GM19452 (cell line): ENCODE measurements around the gene GPR137.
"Not testable (repeated sequence)": the region's sequence is repeated elsewhere in the genome, so short reads cannot be mapped to it uniquely, and the experiment has no call there.

ENCODE experiments used
- ATAC-seq: cut with Tn5 transposase; IDR thresholded peaks from one replicate; pipeline ENCODE4 v1.9.1; 2021; ENCODE audit not compliant: unreplicated experiment

The GPR137 gene

DNA sequence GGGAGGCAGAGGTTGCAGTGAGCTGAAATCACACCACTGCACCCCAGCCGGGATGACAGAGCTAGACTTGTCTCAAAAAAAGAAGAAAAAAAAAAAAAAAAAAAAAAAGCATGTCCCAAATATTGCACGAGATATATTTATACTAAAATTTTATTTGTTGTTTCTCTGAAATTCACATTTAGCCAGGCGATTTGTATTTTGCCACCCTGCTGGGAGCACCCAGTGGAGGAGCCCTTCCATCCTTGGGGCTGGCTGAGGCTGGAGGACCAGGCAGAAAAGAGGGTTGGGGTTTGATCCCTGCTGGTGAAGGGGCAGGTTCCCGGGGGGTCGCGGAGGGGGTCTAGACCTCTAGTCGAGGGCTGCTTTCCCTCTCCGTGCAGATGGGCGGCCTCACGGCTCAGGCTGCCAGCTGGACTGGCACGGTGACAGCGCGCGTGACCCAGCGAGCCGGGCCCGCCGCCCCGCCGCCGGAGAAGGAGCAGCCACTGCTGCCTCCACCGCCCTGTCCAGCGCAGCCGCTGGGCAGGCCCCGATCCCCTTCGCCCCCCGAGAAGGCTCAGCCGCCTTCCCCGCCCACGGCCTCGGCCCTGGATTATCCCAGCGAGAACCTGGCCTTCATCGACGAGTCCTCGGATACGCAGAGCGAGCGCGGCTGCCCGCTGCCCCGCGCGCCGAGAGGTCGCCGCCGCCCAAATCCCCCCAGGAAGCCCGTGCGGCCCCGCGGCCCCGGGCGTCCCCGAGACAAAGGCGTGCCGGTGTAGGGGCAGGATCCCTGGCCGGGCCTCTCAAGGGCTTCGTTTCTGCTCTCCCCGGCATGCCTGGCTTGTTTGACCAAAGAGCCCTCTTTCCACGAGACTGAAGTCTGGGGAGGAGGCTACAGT is 13.6 kb downstream of the GPR137 start:
- no peak for ATAC-seq

DNA sequence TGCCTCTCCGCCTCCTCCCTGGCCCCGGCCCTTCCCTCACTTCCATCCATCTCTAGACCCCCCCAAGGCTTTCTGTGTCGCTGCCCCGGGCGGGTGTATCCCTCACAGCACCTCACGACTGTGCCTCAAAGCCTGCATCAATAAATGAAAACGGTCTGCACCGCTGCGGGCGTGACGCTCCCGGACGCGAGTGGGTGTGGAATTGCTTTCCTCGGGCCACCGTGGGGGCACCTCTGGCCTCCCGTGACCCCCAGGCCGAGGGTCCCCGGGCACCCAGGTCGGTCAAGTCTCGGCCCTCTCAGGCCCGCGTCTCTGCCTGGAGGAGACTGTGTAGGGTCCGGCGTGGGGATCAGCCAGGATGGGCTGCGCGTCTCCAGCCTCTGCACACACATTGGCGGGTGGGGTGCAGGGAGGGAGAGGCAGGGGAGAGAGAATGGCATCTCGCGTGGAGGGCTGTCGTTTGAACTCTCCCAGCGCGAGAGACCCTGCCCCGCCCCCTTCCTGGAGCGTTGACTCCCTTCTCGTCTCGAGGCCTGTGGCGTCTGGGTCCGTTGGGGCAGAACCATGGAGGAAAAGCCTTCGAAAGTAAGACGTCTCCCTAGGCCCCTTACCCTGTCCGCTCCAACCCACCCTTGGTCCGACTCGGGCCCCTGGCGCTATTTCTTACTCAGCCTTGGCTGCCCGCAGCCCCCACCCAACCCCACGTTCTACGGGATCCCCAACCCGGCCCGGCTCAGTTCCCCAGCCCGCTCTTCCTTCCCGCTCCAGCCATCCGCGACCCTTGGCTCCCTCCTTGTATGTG is 14.4 kb downstream of the GPR137 start, which contains the start of gene CATSPERZ:
Gene CATSPERZ (plus strand): TSS at position 512 of the 802 bp plus-strand sequence. CDS start 53 bp downstream, at position 565.
- ATAC-seq, result no peak

DNA sequence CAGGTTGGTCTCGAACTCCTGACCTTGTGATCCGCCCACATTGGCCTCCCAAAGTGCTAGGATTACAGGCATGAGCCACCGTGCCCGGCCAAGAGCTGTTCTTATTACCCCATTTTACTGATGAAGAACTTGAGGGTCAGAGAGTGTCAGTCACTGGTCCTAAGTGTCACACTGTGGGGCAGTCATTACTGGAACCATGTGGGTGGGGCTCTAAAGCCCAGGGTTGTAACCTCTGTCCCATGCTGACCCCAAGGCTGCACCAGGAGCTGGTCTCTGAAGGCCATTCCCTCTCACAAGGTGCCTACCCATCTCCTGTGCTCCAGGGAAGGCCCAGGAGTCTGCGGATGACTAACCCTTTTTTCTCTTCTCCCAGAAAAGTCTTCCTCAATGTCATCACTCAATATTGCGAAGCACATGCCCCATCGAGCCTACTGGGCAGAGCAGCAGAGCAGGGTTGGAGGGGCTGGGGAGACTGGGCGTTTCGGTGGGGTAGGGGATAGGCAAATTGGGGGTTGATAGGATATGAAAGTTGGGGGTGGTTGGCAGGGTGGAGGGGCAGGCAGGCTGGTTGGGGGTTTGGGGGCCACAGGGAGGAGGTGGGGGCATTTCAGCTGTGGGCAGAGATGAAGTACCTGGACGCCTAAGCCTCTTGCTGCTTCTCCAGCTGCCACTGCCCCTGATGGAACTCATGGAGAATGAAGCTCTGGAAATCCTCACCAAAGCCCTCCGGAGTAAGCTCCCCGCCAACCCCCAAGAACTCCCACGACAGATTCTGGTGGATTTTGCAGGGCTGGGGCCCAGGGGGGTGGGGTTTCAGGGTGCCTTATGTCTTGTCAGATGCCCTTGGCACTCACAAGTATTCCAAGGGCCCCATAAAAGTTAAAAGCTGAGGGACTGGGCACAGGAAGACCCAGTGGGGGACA is 17.7 kb downstream of the GPR137 start:
- no peak for ATAC-seq

DNA sequence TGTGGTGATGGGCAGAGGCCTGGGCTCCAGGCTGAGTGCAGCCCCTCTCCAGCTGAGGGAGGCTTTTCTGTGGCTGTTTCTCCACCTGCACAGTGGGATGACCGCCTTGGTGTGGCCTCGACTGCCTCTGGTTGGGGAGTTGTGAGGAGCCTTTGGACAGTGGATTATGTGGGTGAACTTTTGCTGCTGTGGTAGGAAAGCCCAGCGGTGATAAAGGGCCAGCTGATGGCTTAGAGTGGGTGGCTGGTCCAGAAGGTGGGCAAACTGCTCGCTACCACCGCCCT is 18.3 kb downstream of the GPR137 start:
- ATAC-seq, result no peak

DNA sequence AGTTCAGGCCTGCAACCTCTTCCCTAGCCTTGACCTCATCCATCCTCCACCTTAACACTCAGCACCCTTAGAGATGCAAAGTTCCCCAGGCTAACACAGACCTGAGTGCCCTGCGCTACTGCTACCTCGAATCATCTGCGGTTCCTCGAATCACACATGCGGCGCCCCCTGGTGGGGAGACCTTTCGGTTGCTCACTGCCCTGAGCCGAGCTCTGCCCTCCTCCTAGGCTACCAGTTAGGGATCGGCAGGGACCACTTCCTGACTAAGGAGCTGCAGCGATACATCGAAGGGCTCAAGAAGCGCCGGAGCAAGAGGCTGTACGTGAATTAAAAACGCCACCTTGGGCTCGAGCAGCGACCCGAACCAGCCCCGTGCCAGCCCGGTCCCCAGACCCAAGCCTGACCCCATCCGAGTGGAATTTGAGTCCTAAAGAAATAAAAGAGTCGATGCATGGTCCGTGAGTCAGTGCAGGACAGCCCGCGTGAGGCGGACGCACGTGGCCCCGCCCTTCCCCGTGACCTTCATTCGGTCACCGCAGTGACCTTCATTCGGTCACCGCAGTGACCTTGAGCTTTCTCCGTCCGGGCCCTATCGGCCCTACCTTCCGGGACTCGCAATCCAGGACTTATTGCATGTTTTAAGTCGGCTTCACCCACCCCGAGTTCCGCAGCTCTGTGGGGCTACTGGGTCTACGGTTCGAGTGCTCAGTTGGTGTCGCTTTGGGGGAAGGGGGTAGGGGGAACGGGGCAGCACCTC is 18.8 kb downstream of the GPR137 start:
- ATAC-seq, result peak; percentile 33

DNA sequence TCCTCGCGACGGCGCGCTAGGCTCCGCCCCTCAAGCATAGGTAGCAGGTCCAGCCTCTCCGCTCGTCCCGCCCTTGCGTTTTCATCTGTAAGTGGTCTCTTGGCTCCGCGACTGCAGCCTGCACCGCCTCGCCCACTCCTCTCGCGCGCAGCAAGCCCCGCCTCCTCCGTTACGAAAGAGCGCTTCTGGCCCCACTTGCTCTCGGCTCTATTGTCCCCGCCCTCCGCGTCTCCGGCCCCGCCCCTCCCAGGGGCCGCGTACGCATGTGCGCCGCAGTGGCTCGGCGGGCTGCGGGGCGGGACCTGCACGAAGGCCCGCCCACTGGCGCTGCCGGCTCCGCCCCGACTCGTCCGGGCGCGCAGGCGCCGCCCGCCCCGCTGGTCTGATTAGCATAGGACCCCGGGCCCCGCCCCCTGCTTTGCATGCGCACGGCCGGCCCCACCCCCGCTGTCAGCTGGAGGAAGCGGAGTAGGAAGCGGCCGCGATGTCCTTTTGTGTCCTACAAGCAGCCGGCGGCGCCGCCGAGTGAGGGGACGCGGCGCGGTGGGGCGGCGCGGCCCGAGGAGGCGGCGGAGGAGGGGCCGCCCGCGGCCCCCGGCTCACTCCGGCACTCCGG is 19.5 kb downstream of the GPR137 start, which contains the start of gene ESRRA:
Gene ESRRA (plus strand): TSS at position 450 of the 616 bp plus-strand sequence. CDS start 1,656 bp downstream, outside the sequence.
- peak; percentile 64 for ATAC-seq

DNA sequence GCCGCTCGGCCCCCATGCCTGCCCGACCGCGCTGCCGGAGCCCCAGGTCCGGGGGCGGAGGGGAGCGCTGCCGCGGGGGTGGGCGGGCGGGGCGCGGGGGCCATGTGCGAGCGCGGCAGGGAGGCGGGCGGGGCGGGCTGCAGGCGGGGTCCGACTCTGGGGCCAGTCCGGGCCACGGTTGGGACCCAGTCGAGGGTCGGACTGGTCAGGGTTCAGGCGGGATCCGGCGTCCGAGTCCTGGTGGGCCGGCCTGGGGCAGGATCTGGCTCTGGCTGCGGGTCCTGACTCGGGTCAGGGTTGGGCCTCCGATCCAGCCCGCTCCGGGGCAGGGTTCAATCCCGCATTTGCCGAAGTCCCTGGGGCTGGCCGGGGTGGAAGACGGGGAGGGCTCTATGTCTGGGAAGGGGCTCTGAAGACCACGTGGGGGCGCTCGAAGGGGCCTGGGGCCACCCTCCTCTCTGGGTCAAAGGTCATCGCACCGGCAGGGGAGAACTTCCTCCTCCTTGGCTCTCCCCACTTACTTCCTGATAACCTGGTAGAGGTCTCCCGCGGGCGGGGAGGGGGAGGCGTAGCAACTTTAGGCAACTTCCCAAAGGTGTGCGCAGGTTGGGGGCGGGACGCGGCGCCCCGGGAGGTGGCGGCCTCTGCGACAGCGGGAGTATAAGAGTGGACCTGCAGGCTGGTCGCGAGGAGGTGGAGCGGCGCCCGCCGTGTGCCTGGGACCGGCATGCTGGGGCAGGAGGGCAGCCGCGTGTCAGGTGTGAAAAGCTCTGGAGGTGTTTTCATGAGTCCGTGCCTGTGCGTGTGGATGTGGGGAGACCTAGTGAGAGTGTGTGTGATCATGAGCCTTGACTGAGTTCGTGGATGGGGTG is 20.3 kb downstream of the GPR137 start:
- peak; percentile 27 for ATAC-seq

DNA sequence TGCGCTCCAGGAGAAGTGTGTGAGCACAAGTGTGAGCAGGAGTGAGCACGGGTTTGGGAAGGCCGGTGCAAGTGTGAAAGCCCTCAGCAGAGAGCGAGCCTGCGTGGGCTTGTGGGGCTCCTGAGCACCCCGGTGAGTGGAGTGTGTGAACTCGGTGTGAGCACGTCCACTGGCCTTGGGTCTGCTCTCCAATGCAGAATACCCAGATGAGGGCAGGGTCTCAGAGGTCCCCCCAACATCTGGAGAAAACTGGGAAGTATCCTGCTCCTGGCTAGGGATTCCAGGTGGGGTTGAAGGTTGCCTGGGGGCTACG is 20.9 kb downstream of the GPR137 start:
- no peak for ATAC-seq

DNA sequence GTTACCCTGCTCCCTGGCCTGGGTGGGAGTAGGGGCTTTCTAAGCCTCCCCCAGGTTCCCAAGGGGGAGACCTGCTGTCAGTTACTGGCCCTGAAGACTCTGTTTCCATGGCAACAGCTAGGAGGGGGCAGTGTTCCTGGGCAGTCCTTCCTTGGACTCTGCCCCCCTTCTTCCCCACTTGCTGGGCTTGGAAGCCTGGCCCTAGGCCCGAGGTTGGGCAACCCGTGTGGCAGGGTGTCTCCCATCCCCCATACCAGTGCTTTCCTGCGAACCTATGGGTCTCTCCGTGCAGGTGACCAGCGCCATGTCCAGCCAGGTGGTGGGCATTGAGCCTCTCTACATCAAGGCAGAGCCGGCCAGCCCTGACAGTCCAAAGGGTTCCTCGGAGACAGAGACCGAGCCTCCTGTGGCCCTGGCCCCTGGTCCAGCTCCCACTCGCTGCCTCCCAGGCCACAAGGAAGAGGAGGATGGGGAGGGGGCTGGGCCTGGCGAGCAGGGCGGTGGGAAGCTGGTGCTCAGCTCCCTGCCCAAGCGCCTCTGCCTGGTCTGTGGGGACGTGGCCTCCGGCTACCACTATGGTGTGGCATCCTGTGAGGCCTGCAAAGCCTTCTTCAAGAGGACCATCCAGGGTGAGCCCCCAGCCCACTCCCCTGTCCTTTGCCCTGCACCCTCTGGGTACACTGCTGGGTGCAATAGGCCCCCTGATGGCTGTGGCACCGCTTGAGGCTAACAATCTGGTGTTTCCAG is 21.4 kb downstream of the GPR137 start:
- no peak for ATAC-seq

DNA sequence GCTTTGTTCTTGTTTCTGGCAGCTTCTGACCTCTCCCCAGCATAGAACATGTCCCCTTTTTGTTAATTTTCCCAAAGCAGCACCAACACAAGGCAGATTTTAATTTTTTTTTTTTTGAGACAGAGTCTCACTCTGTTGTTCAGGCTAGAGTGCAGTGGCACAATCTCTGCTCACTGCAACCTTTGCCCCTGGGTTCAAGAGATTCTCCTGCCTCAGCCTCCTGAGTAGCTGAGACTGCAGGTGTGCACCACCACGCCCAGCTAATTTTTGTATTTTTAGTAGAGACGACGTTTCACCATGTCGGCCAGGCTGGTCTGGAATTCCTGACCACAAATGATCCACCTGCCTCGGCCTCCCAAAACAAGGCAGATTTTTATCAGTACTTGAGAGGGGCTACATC is 22.1 kb downstream of the GPR137 start:
- ATAC-seq, result not testable (repeated sequence)

DNA sequence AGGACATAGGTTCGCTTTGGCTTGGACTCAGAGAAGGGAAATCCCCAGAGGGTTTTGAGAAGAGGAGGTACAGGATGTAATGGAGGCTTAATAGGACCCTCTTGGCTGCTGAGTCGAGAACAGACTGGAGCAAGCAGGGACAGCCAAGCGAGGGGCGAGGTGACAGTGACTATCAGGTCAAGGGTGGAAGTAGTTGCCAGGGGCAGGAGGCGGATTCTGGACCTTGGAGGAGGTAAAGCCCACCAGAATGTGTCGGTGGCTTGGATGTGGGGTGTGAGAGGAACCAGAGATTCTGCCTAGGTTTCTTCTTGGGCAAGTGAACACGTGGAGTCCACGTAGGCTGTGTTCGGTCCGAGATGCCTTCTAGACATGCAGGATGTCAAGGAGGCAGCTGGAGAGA is 27.3 kb downstream of the GPR137 start:
- no peak for ATAC-seq

DNA sequence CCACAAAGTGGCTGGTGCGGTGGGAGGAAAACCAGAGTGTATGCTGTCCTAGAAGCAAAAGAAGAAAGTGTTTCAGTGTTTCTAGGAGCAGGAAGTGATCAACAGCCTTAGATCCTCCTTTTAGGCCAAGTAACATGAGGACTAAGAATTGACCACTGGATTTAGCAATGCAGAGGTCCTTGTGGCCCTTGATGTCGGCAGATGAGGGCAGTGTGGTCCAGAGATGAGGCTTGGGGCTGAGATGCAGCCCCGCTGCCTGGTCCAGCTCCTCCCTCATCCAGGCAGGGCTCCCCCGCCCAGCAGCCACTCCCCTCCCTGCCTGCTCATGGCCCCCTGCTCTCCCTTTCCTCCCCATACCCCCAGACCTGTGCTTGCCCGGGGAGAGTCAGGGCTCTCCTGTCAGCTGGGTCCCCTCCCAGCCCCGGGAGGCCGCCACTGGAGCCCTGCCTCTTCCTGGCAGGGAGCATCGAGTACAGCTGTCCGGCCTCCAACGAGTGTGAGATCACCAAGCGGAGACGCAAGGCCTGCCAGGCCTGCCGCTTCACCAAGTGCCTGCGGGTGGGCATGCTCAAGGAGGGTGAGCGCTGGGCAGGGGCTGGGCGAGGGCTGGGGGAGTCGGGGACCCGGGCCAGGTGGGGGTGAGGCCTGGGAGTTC is 28.0 kb downstream of the GPR137 start:
- no peak for ATAC-seq

DNA sequence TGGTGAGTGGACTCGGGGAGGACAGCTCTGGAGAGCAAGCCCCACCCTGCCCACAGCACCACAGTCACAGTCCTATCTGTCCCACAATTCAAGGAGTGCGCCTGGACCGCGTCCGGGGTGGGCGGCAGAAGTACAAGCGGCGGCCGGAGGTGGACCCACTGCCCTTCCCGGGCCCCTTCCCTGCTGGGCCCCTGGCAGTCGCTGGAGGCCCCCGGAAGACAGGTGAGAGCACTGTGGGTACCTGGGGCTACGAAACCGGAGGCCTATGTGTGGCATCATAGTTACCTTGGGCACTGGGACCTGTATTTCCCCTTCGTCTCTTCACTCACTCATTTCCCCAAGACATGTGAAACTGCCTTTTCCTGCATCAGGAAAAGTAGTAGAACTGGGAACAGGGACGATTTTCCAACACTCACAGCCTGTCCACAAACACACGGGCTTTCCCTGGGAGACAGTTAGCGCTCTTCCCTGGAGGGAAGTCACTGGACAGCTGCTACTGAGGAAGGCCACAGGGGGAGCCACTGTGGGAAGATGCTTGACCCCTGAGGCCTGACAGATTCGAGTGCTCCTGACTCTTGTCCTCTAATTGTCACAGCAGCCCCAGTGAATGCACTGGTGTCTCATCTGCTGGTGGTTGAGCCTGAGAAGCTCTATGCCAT is 28.6 kb downstream of the GPR137 start:
- ATAC-seq, result no peak

DNA sequence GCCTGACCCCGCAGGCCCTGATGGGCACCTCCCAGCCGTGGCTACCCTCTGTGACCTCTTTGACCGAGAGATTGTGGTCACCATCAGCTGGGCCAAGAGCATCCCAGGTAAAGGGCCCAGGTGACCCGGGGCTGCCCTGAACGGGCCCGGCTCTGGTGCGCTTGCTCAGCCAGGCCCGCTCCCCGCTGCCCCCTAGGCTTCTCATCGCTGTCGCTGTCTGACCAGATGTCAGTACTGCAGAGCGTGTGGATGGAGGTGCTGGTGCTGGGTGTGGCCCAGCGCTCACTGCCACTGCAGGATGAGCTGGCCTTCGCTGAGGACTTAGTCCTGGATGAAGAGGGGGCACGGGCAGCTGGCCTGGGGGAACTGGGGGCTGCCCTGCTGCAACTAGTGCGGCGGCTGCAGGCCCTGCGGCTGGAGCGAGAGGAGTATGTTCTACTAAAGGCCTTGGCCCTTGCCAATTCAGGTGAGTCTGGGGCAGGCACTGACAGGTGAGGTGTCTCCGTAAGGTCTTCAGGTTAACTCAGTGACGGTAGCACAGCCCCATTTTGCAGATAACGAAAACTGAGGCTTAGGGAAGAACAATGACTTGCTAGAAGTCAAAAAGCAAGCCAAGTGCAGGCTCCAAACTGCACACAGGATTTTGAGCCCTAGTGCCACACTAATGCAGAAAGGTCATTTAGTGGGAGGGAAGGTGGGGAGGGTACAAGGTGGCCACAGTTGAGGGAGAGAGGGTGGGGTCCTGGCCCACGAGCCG is 29.3 kb downstream of the GPR137 start:
- no peak for ATAC-seq

DNA sequence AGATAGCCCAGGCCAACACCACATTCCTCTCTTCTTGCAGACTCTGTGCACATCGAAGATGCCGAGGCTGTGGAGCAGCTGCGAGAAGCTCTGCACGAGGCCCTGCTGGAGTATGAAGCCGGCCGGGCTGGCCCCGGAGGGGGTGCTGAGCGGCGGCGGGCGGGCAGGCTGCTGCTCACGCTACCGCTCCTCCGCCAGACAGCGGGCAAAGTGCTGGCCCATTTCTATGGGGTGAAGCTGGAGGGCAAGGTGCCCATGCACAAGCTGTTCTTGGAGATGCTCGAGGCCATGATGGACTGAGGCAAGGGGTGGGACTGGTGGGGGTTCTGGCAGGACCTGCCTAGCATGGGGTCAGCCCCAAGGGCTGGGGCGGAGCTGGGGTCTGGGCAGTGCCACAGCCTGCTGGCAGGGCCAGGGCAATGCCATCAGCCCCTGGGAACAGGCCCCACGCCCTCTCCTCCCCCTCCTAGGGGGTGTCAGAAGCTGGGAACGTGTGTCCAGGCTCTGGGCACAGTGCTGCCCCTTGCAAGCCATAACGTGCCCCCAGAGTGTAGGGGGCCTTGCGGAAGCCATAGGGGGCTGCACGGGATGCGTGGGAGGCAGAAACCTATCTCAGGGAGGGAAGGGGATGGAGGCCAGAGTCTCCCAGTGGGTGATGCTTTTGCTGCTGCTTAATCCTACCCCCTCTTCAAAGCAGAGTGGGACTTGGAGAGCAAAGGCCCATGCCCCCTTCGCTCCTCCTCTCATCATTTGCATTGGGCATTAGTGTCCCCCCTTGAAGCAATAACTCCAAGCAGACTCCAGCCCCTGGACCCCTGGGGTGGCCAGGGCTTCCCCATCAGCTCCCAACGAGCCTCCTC is 30.2 kb downstream of the GPR137 start:
- ATAC-seq, result not testable (repeated sequence)
